ENCODE measurements around the gene TNFRSF1A.
"Not testable (repeated sequence)": the region's sequence is repeated elsewhere in the genome, so short reads cannot be mapped to it uniquely, and the experiment has no call there.

TNFRSF1A gene

DNA sequence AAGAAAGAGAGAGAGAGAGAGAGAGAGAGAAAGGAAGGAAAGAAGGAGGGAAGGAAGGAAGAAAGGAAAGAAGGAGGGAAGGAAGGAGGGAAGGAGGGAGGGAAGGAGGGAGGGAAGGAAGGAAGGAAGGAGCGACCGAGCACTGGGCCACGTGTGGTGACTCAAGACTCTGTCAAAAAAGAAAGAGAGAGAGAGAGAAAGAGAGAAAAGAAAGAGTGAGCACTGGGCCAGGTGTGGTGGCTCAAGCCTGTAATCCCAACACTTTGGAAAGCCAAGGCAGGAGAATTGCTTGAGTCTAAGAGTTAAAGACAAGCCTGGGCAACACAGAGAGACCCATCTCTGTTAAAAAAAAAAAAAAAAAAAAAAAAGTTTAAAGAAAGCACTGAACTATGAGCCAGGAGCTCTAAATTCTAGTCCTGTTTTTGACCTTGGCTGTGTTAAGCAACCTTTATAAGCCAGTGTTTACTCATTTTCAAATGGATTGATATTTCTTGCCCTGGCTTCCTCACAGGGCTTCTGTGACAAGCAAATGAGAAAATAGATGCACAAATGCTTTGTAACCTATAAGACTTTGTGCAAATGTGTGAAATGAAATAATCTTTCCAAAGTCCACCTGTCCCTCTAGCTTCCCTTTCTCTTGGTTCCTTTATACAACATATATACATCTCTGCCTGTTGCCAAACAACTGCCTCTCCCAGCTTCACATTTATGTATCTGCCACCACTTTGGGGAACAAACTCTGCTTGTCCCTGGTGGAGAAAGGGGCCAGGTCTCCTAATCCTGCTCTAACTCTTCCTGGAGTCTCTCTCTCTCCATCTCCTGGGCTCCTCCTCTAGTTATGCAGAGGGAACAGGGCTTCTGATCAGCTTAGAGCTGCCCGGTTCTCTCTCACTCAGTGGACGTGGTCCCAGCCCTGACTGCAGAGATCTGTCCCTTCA, 47.5 kb downstream of the TNFRSF1A start:
- Histone ChIP-seq H3K36me3 (ENCODE audit: insufficient read depth, low read length) (no peaks in the 10 kb centered on the region), H4K20me1 (ENCODE audit: insufficient read depth, low read length, poor library complexity, severe bottlenecking) (no peaks in the 10 kb centered on the region), H3K4me3 (ENCODE audit: low read length, poor library complexity, severe bottlenecking) (no peak overlapping the region), H3K9ac (ENCODE audit: low read depth, low read length, poor library complexity, severe bottlenecking) (no peak overlapping the region), H3K79me2 (ENCODE audit: insufficient read depth, low read length) (no peaks in the 10 kb centered on the region), H3K4me2 (ENCODE audit: low read depth, low read length, poor library complexity, severe bottlenecking) (no peak overlapping the region), H3F3A (ENCODE audit: low read depth) (no peaks in the 10 kb centered on the region), H3K9me3 (ENCODE audit: insufficient read depth, low read depth, low read length) (no peaks in the 10 kb centered on the region), H3K4me1 (ENCODE audit: insufficient read depth, low read length, poor library complexity, severe bottlenecking) (peaks cover 4% of the 10 kb centered on the region), H3K9me2 (replicated peaks; ENCODE audit: low read depth, low read length) (no peaks in the 10 kb centered on the region), H3K27me3 (ENCODE audit: insufficient read depth, low read length, poor library complexity, severe bottlenecking) (no peaks in the 10 kb centered on the region), H2AFZ (ENCODE audit: low read length) (no peak overlapping the region)
- TF ChIP-seq, protein P1, sequence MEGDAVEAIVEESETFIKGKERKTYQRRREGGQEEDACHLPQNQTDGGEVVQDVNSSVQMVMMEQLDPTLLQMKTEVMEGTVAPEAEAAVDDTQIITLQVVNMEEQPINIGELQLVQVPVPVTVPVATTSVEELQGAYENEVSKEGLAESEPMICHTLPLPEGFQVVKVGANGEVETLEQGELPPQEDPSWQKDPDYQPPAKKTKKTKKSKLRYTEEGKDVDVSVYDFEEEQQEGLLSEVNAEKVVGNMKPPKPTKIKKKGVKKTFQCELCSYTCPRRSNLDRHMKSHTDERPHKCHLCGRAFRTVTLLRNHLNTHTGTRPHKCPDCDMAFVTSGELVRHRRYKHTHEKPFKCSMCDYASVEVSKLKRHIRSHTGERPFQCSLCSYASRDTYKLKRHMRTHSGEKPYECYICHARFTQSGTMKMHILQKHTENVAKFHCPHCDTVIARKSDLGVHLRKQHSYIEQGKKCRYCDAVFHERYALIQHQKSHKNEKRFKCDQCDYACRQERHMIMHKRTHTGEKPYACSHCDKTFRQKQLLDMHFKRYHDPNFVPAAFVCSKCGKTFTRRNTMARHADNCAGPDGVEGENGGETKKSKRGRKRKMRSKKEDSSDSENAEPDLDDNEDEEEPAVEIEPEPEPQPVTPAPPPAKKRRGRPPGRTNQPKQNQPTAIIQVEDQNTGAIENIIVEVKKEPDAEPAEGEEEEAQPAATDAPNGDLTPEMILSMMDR (conservative IDR thresholded peaks at IDR 0.05; ENCODE audit: low read length), result no peak
- no peak for TF ChIP-seq EZH2phosphoT487 (IDR thresholded peaks at IDR 0.05; ENCODE audit: borderline replicate concordance)

DNA sequence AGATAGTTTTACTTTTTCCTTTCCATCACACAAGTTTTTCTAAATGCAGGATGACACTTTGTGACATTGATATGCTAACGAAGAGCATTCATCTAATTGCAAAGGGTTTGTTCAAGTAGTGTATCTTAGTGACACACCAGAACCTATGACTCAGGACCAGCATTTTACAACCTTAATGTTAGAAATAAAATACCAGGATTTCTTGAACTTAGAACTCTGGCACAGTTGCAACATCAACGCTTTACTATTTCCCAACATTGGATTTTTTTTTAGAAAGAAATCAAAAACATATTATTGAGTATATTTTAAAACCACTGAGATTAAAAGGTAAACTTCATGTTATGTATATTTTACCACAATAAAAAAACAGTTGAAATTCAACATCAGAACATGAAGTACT, 49.3 kb downstream of the TNFRSF1A start:
- TF ChIP-seq, protein P1 (conservative IDR thresholded peaks at IDR 0.05; ENCODE audit: low read length), result no peak
- Histone ChIP-seq H3K9me2 (replicated peaks; ENCODE audit: low read depth, low read length) (no peaks in the 10 kb centered on the region), H2AFZ (ENCODE audit: low read length) (no peak overlapping the region), H3K4me1 (ENCODE audit: insufficient read depth, low read length, poor library complexity, severe bottlenecking) (peaks cover 4% of the 10 kb centered on the region), H3K4me2 (ENCODE audit: low read depth, low read length, poor library complexity, severe bottlenecking) (no peak overlapping the region), H3K9me3 (ENCODE audit: insufficient read depth, low read depth, low read length) (no peaks in the 10 kb centered on the region), H3F3A (ENCODE audit: low read depth) (no peaks in the 10 kb centered on the region), H3K4me3 (ENCODE audit: low read length, poor library complexity, severe bottlenecking) (no peak overlapping the region), H3K9ac (ENCODE audit: low read depth, low read length, poor library complexity, severe bottlenecking) (no peak overlapping the region), H3K27me3 (ENCODE audit: insufficient read depth, low read length, poor library complexity, severe bottlenecking) (no peaks in the 10 kb centered on the region), H3K79me2 (ENCODE audit: insufficient read depth, low read length) (no peaks in the 10 kb centered on the region), H3K36me3 (ENCODE audit: insufficient read depth, low read length) (no peaks in the 10 kb centered on the region), H4K20me1 (ENCODE audit: insufficient read depth, low read length, poor library complexity, severe bottlenecking) (no peaks in the 10 kb centered on the region)

DNA sequence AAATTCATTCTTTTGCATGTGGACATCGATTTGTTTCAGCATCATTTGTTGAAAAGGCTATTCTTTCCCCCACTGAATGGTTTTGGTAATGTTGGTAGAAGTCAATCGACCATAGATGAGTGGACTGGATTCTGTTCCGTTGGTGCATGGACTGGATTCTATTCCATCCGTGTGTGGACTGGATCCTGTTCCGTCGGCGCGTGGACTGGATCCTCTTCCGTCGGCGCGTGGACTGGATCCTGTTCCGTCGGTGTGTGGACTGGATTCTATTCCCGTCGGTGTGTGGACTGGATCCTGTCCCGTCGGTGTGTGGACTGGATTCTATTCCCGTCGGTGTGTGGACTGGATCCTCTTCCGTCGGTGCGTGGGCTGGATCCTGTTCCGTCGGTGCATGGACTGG, 52.0 kb downstream of the TNFRSF1A start:
- H3K79me2 ChIP-seq (ENCODE audit: insufficient read depth, low read length); H2AFZ ChIP-seq (ENCODE audit: low read length); H3K36me3 ChIP-seq (ENCODE audit: insufficient read depth, low read length); H3K9me3 ChIP-seq (ENCODE audit: insufficient read depth, low read depth, low read length); H3K4me2 ChIP-seq (ENCODE audit: low read depth, low read length, poor library complexity, severe bottlenecking); H3K27me3 ChIP-seq (ENCODE audit: insufficient read depth, low read length, poor library complexity, severe bottlenecking); H4K20me1 ChIP-seq (ENCODE audit: insufficient read depth, low read length, poor library complexity, severe bottlenecking); H3K9ac ChIP-seq (ENCODE audit: low read depth, low read length, poor library complexity, severe bottlenecking); H3F3A ChIP-seq (ENCODE audit: low read depth); H3K4me1 ChIP-seq (ENCODE audit: insufficient read depth, low read length, poor library complexity, severe bottlenecking); H3K9me2 ChIP-seq (replicated peaks; ENCODE audit: low read depth, low read length); H3K4me3 ChIP-seq (ENCODE audit: low read length, poor library complexity, severe bottlenecking): not testable (repeated sequence)

DNA sequence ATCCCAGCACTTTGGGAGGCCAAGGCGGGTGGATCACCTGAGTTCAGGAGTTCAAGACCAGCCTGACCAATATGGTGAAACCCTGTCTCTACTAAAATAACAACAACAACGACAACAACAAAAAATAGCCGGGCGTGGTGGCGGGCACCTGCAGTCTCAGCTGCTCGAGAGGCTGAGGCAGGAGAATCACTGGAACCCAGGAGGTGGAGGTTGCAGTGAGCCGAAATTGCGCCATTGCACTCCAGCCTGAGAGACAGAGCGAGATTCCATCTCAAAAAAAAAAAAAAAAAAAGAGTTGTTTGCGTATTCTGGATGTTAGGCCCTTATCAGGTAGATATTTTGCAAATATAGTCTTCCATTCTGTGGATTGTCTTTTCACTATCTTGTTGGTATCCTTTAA, 52.8 kb downstream of the TNFRSF1A start:
- not testable (repeated sequence) for H3K9me3 ChIP-seq (ENCODE audit: insufficient read depth, low read depth, low read length); H3F3A ChIP-seq (ENCODE audit: low read depth); H3K4me2 ChIP-seq (ENCODE audit: low read depth, low read length, poor library complexity, severe bottlenecking); H4K20me1 ChIP-seq (ENCODE audit: insufficient read depth, low read length, poor library complexity, severe bottlenecking); H3K4me1 ChIP-seq (ENCODE audit: insufficient read depth, low read length, poor library complexity, severe bottlenecking); H3K9ac ChIP-seq (ENCODE audit: low read depth, low read length, poor library complexity, severe bottlenecking); H3K27me3 ChIP-seq (ENCODE audit: insufficient read depth, low read length, poor library complexity, severe bottlenecking); H2AFZ ChIP-seq (ENCODE audit: low read length); H3K9me2 ChIP-seq (replicated peaks; ENCODE audit: low read depth, low read length); H3K36me3 ChIP-seq (ENCODE audit: insufficient read depth, low read length); H3K79me2 ChIP-seq (ENCODE audit: insufficient read depth, low read length); H3K4me3 ChIP-seq (ENCODE audit: low read length, poor library complexity, severe bottlenecking)

Measured in Loucy (cell line).